H1 (cell line): Measurements from ENCODE around the gene IL12B. TPM values are rescaled to one million over a fixed set of nuclear protein-coding genes. Genes with fewer than 3 reads are reported as not detected.

ENCODE experiments used
- CTCF ChIA-PET: fragments of 300-600 bp; sonication (Branson Sonifier 250); formaldehyde crosslinking; loops from one replicate; lab custom pipeline; 2021; ENCODE audit not compliant: partially characterized antibody; lab: Charles Lee
- POLR2A ChIA-PET: fragments of 300-600 bp; sonication (Branson Sonifier 250); formaldehyde crosslinking; loops from one replicate; lab custom pipeline; 2021; ENCODE audit warnings: inconsistent platforms; ENCODE audit not compliant: partially characterized antibody; lab: Charles Lee
- DNase-seq, 2 experiments: peaks; one replicate each; pipeline versions ENCODE4 v3.0.0 to v3.0.0-alpha.2; 2010 to 2022; ENCODE audit warnings: low spot score in 2 of 2, low read depth in 1 of 2, mixed read lengths in 1 of 2
- FAIRE-seq: peaks from 2 replicates; lab custom pipeline; 2011; peaks lifted over from hg19 to GRCh38; lab: Jason Lieb, UNC
- H2AFZ ChIP-seq: 2 replicates; pipeline ENCODE4 v1.8.1; 2012; ENCODE audit warnings: low read length, inconsistent platforms
- H2AK5ac ChIP-seq: 2 replicates; pipeline ENCODE4 v1.6.1; 2013; ENCODE audit warnings: low read depth, low read length
- H2BK120ac ChIP-seq: replicated peaks from 2 replicates; pipeline ENCODE3; 2013; ENCODE audit warnings: low read depth, low read length, inconsistent platforms
- H2BK12ac ChIP-seq: 2 replicates; pipeline ENCODE4 v1.6.1; 2013; ENCODE audit warnings: low read depth, low read length
- H2BK15ac ChIP-seq: 2 replicates; pipeline ENCODE4 v1.6.1; 2013; ENCODE audit warnings: low read length
- H2BK20ac ChIP-seq: 2 replicates; pipeline ENCODE4 v1.6.1; 2013; ENCODE audit warnings: low read length
- H2BK5ac ChIP-seq: 2 replicates; pipeline ENCODE4 v1.6.1; 2013; ENCODE audit warnings: low read depth, low read length
- H3K14ac ChIP-seq: 2 replicates; pipeline ENCODE4 v1.6.1; 2013; ENCODE audit warnings: inconsistent platforms; ENCODE audit not compliant: insufficient read length
- H3K18ac ChIP-seq: 2 replicates; pipeline ENCODE4 v1.6.1; 2013; ENCODE audit warnings: low read length; ENCODE audit errors: extremely low read depth
- H3K23ac ChIP-seq: 2 replicates; pipeline ENCODE4 v1.6.1; 2013; ENCODE audit warnings: inconsistent platforms; ENCODE audit not compliant: insufficient read length
- H3K23me2 ChIP-seq: 2 replicates; pipeline ENCODE4 v1.6.1; 2013; ENCODE audit warnings: low read depth, low read length
- H3K27ac ChIP-seq: 2 replicates; pipeline ENCODE4 v1.6.1; 2011; ENCODE audit warnings: low read depth, low read length, inconsistent platforms
- H3K27me3 ChIP-seq, 4 experiments: replicated peaks in 1 of 4; 1 replicate in 1 of 4; 2 replicates in 3 of 4; pipeline versions ENCODE4 v1.6.1 to v1.8.1; 2011 to 2013; ENCODE audit warnings: low read length in 3 of 4, mild to moderate bottlenecking in 3 of 4, inconsistent platforms in 2 of 4, mixed read lengths in 2 of 4, moderate library complexity in 1 of 4; ENCODE audit not compliant: control insufficient read depth in 3 of 4, insufficient read depth in 3 of 4; ENCODE audit errors: extremely low read depth in 1 of 4
- H3K36me3 ChIP-seq, 4 experiments: 2 replicates each; pipeline versions ENCODE4 v1.6.1 to v1.8.1; 2011 to 2013; ENCODE audit warnings: mild to moderate bottlenecking in 4 of 4, low read length in 3 of 4, moderate library complexity in 2 of 4, control low read depth in 1 of 4, inconsistent platforms in 1 of 4; ENCODE audit not compliant: insufficient read depth in 4 of 4, control insufficient read depth in 2 of 4
- H3K4ac ChIP-seq: replicated peaks from 2 replicates; pipeline ENCODE3; 2013; ENCODE audit warnings: low read length, low read depth, mixed read lengths, inconsistent platforms; ENCODE audit not compliant: insufficient read length
- H3K4me1 ChIP-seq, 4 experiments: replicated peaks in 1 of 4; 1 replicate in 1 of 4; 2 replicates in 3 of 4; pipeline versions ENCODE4 v1.6.1 to v1.8.1; 2011 to 2013; ENCODE audit warnings: low read length in 3 of 4, inconsistent platforms in 2 of 4, mixed read lengths in 1 of 4; ENCODE audit not compliant: insufficient read depth in 4 of 4, control insufficient read depth in 3 of 4
- H3K4me2 ChIP-seq, 2 experiments: 2 replicates each; pipeline versions ENCODE4 v1.6.1 to v1.8.1; 2011 to 2013; ENCODE audit warnings: low read depth in 2 of 2, low read length in 2 of 2, control low read depth in 1 of 2, inconsistent platforms in 1 of 2, mild to moderate bottlenecking in 1 of 2; ENCODE audit not compliant: insufficient read depth in 1 of 2
- H3K4me3 ChIP-seq, 4 experiments: fragments of 200-600, 300-600 bp in 1 of 4; sonication (generic), shearing (Covaris generic), sonication (Bioruptor Twin) in 1 of 4; 2 replicates each; pipeline versions ENCODE4 v1.5.1 to v1.8.1; 2011 to 2016; ENCODE audit warnings: low read length in 4 of 4, low read depth in 3 of 4, control low read depth in 2 of 4, inconsistent platforms in 2 of 4, mild to moderate bottlenecking in 2 of 4, mixed read lengths in 1 of 4, moderate library complexity in 1 of 4; ENCODE audit not compliant: insufficient read depth in 2 of 4; ENCODE audit errors: extremely low read depth in 1 of 4
- H3K56ac ChIP-seq: replicated peaks from 2 replicates; pipeline ENCODE3; 2013; ENCODE audit warnings: low read depth, mild to moderate bottlenecking, mixed read lengths, low read length, inconsistent platforms; ENCODE audit not compliant: insufficient read length
- H3K79me1 ChIP-seq: 2 replicates; pipeline ENCODE4 v1.6.1; 2013; ENCODE audit warnings: low read depth, low read length, control low read depth
- H3K79me2 ChIP-seq, 2 experiments: 2 replicates each; pipeline versions ENCODE4 v1.6.1 to v1.8.1; 2012 to 2013; ENCODE audit warnings: low read length in 2 of 2, mild to moderate bottlenecking in 2 of 2, inconsistent platforms in 1 of 2; ENCODE audit not compliant: insufficient read depth in 2 of 2, control insufficient read depth in 1 of 2
- H3K9ac ChIP-seq, 4 experiments: replicated peaks in 1 of 4; 1 replicate in 1 of 4; 2 replicates in 3 of 4; pipeline versions ENCODE4 v1.6.1 to v1.8.1; 2011 to 2013; ENCODE audit warnings: low read depth in 3 of 4, low read length in 3 of 4, control low read depth in 2 of 4, mild to moderate bottlenecking in 2 of 4, moderate library complexity in 2 of 4, inconsistent platforms in 1 of 4; ENCODE audit errors: extremely low read depth in 1 of 4
- H3K9me3 ChIP-seq, 2 experiments: 2 replicates each; pipeline versions ENCODE4 v1.6.1 to v1.8.1; 2012 to 2013; ENCODE audit warnings: mild to moderate bottlenecking in 2 of 2, moderate library complexity in 2 of 2, control low read depth in 1 of 2, inconsistent platforms in 1 of 2, low read depth in 1 of 2, low read length in 1 of 2, mixed read lengths in 1 of 2; ENCODE audit not compliant: insufficient read depth in 2 of 2
- H4K20me1 ChIP-seq, 2 experiments: replicated peaks in 1 of 2; 2 replicates each; pipeline versions ENCODE3 to v1.8.1; 2011 to 2013; ENCODE audit warnings: inconsistent platforms in 2 of 2, low read length in 2 of 2, mild to moderate bottlenecking in 1 of 2; ENCODE audit not compliant: insufficient read depth in 2 of 2, control insufficient read depth in 1 of 2
- H4K5ac ChIP-seq: 2 replicates; pipeline ENCODE4 v1.6.1; 2013; ENCODE audit warnings: low read length, low read depth, mixed read lengths, inconsistent platforms; ENCODE audit not compliant: insufficient read length
- H4K8ac ChIP-seq: 2 replicates; pipeline ENCODE4 v1.8.0; 2013; ENCODE audit warnings: mild to moderate bottlenecking, moderate library complexity, low read length, inconsistent platforms; ENCODE audit not compliant: insufficient read depth; ENCODE audit errors: extremely low read depth
- H4K91ac ChIP-seq: replicated peaks from 2 replicates; pipeline ENCODE3; 2013; ENCODE audit warnings: low read length, mixed read lengths, inconsistent platforms; ENCODE audit not compliant: insufficient read length
- ASH2L ChIP-seq: fragments of 200-600, 300-600 bp; sonication (generic); IDR thresholded peaks from one replicate; pipeline ENCODE4 v1.7.1; 2017; ENCODE audit warnings: low read length
- CBX5 ChIP-seq: fragments of 300-800, 300-1000 bp; sonication (generic); IDR thresholded peaks from 2 replicates; pipeline ENCODE4 v1.7.1; 2016; ENCODE audit warnings: antibody characterized with exemption, low read length, low read depth
- CHD1 ChIP-seq: IDR thresholded peaks from 2 replicates; pipeline ENCODE4 v1.6.1; 2012; ENCODE audit warnings: low read depth, low read length, improper control_type of control experiment
- CREB1 ChIP-seq: IDR thresholded peaks from 2 replicates; pipeline ENCODE4 v1.6.1; 2012; ENCODE audit warnings: inconsistent platforms
- GABPA ChIP-seq: IDR thresholded peaks from 2 replicates; pipeline ENCODE4 v1.6.1; 2011; ENCODE audit warnings: mild to moderate bottlenecking, low read length, moderate library complexity, borderline replicate concordance; ENCODE audit not compliant: insufficient read depth
- JUND ChIP-seq: IDR thresholded peaks from 2 replicates; pipeline ENCODE4 v1.6.1; 2011; ENCODE audit warnings: mild to moderate bottlenecking, improper control_type of control experiment, low read length
- NANOG ChIP-seq: IDR thresholded peaks from 2 replicates; pipeline ENCODE4 v1.6.1; 2011; ENCODE audit warnings: low read length, low read depth, mild to moderate bottlenecking, inconsistent platforms; ENCODE audit not compliant: insufficient read depth, poor library complexity, severe bottlenecking
- POU5F1 ChIP-seq: IDR thresholded peaks from 2 replicates; pipeline ENCODE4 v1.6.1; 2011; ENCODE audit warnings: low read depth, mild to moderate bottlenecking, low read length, moderate library complexity
- SRF ChIP-seq: IDR thresholded peaks from 2 replicates; pipeline ENCODE4 v1.6.1; 2011; ENCODE audit warnings: mild to moderate bottlenecking, low read depth, low read length, moderate library complexity
- TBP ChIP-seq: IDR thresholded peaks from 2 replicates; pipeline ENCODE4 v1.6.1; 2011; ENCODE audit warnings: low read depth, low read length, improper control_type of control experiment
- WGBS, 2 experiments: shearing (Covaris generic) in 1 of 2; methylation state at CpG; one replicate each; pipeline versions ENCODE4 v1.1.6 to v1.1.7; 2013 to 2015; ENCODE audit warnings: low lambda C conversion rate in 2 of 2, mixed read lengths in 2 of 2, inconsistent platforms in 1 of 2, low coverage in 1 of 2, missing lambda C conversion rate in 1 of 2; ENCODE audit not compliant: insufficient replicate concordance in 2 of 2, insufficient coverage in 1 of 2, insufficient read length in 1 of 2; ENCODE audit errors: extremely low coverage in 1 of 2, missing lambda C conversion rate in 1 of 2; 5-methylcytosine and 5-hydroxymethylcytosine counted together
- polyA plus RNA-seq, 7 experiments: library from polyadenylated mRNA; depleted of rRNA in 3 of 7; stranded (reverse) in 5 of 7; unstranded in 2 of 7; fragments of >200 nt in 5 of 7; fragments of 200-250 nt in 2 of 7; gene quantifications; 1 replicate in 5 of 7; 2 replicates in 1 of 7; 4 replicates in 1 of 7; pipeline versions ENCODE4 v1.2.1 to v1.2.3, GENCODE V29; 2011 to 2013; ENCODE audit warnings: missing spikeins in 2 of 7, mixed read lengths in 2 of 7
- total RNA-seq: library from RNA; stranded (reverse); fragmentation: NEBNext Ultra II Directional; extraction: Animal tissue kit (Norgen Biotek cat#: 25700); gene quantifications from 2 replicates; pipeline ENCODE4 v1.2.1, GENCODE V29; 2021
- TF ChIP-seq, protein P1 (sequence below): IDR thresholded peaks from 2 replicates; pipeline ENCODE4 v1.6.1; 2012; ENCODE audit warnings: inconsistent platforms
- TF ChIP-seq, protein P2 (sequence below), 3 experiments: IDR thresholded peaks; 1 replicate in 2 of 3; 2 replicates in 1 of 3; pipeline versions ENCODE4 v1.5.1 to v1.6.1; 2011; ENCODE audit warnings: low read length in 3 of 3, mild to moderate bottlenecking in 3 of 3, inconsistent platforms in 2 of 3, low read depth in 1 of 3, moderate library complexity in 1 of 3; ENCODE audit not compliant: insufficient read depth in 1 of 3; ENCODE audit errors: control extremely low read depth in 1 of 3

IL12B gene
- total and polyA plus RNA-seq, 2 of the 8 experiments (the other 6 are each of a cell fraction or from before 2014, with no cell fraction given) = not detected

DNA sequence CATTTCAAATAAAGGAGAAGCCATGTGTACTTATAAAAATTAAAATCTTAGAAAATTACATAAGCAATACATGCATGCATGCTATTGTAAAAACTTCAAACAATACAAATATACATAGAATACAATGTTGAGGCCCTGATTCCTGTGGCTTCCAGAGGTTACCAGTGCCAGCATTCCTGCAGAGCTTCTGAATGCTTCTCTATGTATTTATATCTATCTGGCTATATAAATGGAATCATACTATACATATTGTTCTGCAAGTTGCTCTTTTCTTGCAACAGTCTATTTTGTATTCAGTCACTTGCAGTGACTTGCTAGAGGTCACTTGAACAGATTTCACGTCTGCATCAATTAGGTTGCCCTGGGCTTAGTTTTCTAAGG, 3.2 kb upstream of the IL12B start:
- H2BK15ac ChIP-seq = no peak overlapping the region
- H3K9ac ChIP-seq = no peak overlapping the region
- H3K23ac ChIP-seq = no peak overlapping the region
- H4K20me1 ChIP-seq = no peaks in the 10 kb centered on the region
- H3K4me2 ChIP-seq = no peak overlapping the region
- H3K4ac ChIP-seq = no peak overlapping the region
- H2AFZ ChIP-seq = no peak overlapping the region
- ChIA-PET POLR2A (no interaction called here), CTCF (interaction anchor here (1.1 to 1.4 kb wide), 3 partner anchors 16 to 617 kb away, joined by 3 to 5 read pairs (median 4); no protein-coding TSS in a partner anchor)
- H2BK12ac ChIP-seq = no peak overlapping the region
- H2BK120ac ChIP-seq = no peak overlapping the region
- H3K9me3 ChIP-seq = no peaks in the 10 kb centered on the region
- H4K5ac ChIP-seq = no peak overlapping the region
- DNase-seq = no peak
- 82% methylated on average over 1 of the region's 1 CpG; no CpG with 5 or more reads in 1 of the 2 experiments for WGBS, 2 experiments
- no peaks in the 10 kb centered on the region for H3K79me1 ChIP-seq
- H3K56ac ChIP-seq = no peak overlapping the region
- H3K27ac ChIP-seq = no peak overlapping the region
- no peak overlapping the region for H2BK20ac ChIP-seq
- no peaks in the 10 kb centered on the region for H3K23me2 ChIP-seq
- H3K79me2 ChIP-seq = no peaks in the 10 kb centered on the region
- no peaks in the 10 kb centered on the region for H3K36me3 ChIP-seq
- H3K4me3 ChIP-seq = no peak overlapping the region
- H3K14ac ChIP-seq = no peak overlapping the region
- H4K91ac ChIP-seq = no peak overlapping the region
- no peak overlapping the region for H4K8ac ChIP-seq
- H3K18ac ChIP-seq = no peak overlapping the region
- no peak overlapping the region for H2AK5ac ChIP-seq
- H2BK5ac ChIP-seq = no peak overlapping the region
- no peak for FAIRE-seq
- H3K4me1 ChIP-seq = peaks cover 0 to 2% (median under 1%) of the 10 kb centered on the region in 4 experiments; a peak in 1 of 7 replicates
- peaks cover 0 to 1% (median 0%) of the 10 kb centered on the region in 4 experiments; a peak in 1 of 7 replicates for H3K27me3 ChIP-seq
- TF ChIP-seq POU5F1 (no peak), SRF (no peak), TBP (no peak), CREB1 (no peak), ASH2L (no peak), CHD1 (no peak), CBX5 (no peak), NANOG (no peak), JUND (no peak), GABPA (no peak)
- TF ChIP-seq, protein P1, sequence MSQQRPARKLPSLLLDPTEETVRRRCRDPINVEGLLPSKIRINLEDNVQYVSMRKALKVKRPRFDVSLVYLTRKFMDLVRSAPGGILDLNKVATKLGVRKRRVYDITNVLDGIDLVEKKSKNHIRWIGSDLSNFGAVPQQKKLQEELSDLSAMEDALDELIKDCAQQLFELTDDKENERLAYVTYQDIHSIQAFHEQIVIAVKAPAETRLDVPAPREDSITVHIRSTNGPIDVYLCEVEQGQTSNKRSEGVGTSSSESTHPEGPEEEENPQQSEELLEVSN = no peak
- TF ChIP-seq, protein P2, sequence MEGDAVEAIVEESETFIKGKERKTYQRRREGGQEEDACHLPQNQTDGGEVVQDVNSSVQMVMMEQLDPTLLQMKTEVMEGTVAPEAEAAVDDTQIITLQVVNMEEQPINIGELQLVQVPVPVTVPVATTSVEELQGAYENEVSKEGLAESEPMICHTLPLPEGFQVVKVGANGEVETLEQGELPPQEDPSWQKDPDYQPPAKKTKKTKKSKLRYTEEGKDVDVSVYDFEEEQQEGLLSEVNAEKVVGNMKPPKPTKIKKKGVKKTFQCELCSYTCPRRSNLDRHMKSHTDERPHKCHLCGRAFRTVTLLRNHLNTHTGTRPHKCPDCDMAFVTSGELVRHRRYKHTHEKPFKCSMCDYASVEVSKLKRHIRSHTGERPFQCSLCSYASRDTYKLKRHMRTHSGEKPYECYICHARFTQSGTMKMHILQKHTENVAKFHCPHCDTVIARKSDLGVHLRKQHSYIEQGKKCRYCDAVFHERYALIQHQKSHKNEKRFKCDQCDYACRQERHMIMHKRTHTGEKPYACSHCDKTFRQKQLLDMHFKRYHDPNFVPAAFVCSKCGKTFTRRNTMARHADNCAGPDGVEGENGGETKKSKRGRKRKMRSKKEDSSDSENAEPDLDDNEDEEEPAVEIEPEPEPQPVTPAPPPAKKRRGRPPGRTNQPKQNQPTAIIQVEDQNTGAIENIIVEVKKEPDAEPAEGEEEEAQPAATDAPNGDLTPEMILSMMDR (IDR thresholded peaks at IDR 0.05; ENCODE audit: control extremely low read depth in 1 of 3, insufficient read depth in 1 of 3, low read depth in 1 of 3, low read length in 3 of 3) = no peak
